GM18519 (cell line): ENCODE results near the gene GRM5.

ENCODE experiments used
- ATAC-seq: cut with Tn5 transposase; IDR thresholded peaks from one replicate; pipeline ENCODE4 v1.9.1; 2021; ENCODE audit warnings: mild to moderate bottlenecking, moderate library complexity; ENCODE audit not compliant: unreplicated experiment, low FRiP score

The GRM5 gene

GRCh38 chr11:88770475-88771079 is 295.2 kb downstream of the GRM5 start:
- ATAC-seq = no peak

- ATAC-seq = no peak
These were observed 321.6 kb downstream of the GRM5 start for GRCh38 chr11:88744140-88744539.

DNA sequence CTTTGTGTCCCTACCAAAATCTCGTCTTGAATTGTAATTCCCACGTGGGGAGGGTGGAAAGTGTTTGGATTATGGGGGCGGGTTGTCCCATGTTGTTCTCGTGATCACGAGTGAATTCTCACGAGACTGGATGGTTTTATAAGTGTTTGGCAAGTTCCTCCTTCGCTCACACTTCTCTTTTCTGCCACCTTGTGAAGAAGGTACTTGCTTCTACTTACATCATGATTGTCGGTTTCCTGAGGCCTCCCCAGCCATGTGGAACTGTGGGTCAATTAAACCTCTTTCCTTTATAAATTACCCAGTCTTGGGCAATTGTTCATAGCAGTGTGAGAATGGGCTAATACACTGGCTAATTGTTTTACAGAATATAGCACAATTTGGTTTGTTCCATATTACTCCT is 326.3 kb downstream of the GRM5 start:
- no peak for ATAC-seq

GRCh38 chr11:88709567-88709966 is 356.2 kb downstream of the GRM5 start:
- ATAC-seq = no peak

DNA sequence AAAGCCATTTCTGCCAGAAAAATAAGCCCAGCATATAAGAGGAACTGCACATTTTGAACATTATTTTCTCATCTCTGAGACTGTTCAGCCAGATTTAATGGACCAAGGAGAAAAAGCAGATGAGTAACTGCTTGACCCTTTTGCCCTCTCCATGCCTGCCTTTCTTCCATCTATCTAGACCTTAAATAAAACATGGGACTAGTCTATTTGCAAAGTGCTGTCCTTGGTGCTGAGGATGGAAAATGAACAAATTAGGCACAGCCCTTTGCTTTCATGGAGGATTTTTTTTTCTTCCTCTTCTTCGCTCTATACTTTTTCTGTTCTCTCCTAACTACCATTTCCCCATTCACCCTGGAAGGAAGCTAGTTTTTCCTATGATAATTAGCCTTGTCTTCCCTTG is 361.3 kb downstream of the GRM5 start:
- ATAC-seq = no peak

- ATAC-seq = no peak
These were observed 364.0 kb downstream of the GRM5 start for GRCh38 chr11:88701816-88702215.

DNA sequence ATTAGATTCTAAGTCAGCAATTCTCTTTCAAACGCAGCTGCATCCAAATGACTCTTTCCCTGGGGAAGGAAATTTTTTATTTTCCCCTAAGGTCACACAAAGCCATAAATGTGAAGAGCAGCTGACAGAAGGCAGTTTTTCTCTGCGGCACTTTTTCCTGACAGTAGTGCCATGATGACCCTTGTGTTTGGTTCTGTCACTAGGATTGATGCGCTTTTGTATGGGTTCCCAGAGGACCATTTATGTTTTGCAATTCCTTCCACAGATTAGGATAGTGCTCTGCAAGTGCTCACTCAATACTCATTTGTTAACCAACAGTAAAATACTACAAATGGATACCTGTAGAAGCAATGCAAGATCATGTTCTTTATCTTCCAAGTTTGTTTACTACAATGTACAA is 368.6 kb downstream of the GRM5 start:
- ATAC-seq = no peak

DNA sequence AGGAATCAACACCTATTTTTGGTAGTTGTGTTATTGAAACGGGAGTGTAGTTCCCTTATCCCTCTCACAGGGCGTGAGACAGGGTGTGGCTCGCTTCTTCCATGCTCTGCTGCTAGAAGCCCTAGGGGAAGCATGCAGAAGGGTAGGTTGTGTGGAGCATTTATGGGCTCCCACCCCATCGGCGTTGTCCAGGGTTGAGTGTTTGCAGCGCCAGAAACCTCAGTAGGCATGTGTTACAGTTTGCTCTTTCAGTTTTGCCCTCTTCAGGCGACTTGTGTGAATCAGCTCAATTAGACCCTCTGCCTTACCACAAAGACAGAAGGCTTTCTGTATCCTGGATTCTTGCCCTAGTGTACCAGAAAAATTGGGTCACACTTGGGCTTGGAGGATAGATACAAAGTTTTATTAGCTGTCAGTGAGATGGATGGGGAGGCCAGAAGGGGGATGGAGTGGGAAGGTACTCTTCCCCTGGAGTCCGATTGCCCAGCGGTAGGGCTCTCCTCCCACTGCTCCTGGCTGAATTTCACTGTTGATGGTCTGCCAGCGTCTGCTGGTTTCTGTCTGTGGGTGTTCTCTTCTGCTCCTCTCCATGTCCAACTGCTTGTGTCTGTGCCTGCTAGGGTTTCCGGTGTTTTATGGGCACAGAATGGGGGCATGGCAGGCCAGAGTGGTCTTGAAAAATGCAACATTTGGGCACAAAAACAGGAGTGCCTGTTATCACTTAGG is 369.9 kb downstream of the GRM5 start:
- ATAC-seq = no peak

GRCh38 chr11:88692306-88693086 is 373.3 kb downstream of the GRM5 start:
- no peak for ATAC-seq

GRCh38 chr11:88689548-88690240 is 376.1 kb downstream of the GRM5 start:
- ATAC-seq = no peak

DNA sequence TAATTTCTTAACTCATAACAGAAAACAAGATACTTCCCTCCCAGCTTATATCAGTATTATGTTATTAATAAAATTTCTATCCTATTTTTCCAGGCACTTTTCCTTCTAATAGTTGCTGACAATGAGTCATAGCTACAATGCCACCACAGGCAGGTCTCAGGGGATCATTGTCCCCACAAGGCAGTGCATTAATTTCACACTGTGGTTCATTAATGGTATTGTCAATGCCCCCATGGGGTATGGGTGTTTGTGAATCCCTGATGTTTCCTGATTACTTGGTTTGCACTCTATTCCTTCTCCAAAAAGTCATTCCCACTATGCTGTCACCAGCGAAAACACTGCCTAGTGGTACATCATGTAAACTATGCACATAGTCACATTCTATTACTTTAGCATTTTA is 382.8 kb downstream of the GRM5 start:
- no peak for ATAC-seq

DNA sequence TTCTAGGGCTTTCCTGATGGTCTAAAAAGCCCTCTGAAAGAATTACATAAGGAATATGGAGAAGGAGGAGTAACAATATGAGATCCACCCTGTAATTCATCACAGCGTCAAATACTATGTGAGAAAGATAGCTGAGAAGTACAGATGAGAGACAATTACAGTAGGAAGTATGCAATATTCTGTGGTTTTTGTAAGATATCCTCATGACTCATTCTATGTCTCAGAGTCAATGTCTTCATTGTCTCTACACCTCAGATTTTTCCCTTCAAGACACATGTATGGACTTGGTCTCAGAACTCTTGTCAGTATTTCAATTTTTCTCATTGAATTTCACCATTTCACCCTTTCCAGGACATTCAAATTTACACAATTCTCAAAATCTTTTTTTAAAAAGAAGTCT is 385.0 kb downstream of the GRM5 start:
- no peak for ATAC-seq

GRCh38 chr11:88666364-88666763 is 399.4 kb downstream of the GRM5 start:
- ATAC-seq = no peak

DNA sequence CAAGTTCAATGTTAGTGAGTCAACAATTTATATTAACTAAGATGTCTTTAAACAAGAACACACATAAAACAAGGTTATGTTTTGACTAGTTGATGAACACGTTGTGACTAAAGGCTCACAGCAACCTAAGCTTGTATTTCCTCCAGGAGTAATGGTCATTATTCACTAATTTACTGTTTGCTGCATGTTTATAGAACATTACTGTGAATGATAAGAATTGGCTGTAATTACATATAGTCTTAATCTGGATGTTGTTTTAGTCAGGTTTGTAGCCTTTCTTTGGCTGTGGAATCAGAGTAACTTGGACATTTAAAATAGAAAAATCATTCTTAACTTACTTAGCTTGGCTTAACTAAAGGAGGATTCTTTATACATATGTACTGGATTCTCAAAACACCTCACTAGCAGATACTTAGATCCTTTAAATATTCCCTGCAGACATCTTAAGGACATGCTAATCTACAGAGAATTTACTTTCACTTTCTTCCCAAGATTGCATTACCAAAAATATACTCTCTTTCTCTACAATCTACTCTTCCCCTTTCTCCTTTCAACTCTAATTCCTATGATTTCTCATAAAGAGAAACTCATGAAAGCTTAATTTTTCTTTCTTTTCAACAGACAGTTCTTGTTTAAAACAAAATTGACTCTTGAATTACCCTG is 408.6 kb downstream of the GRM5 start:
- no peak for ATAC-seq

GRCh38 chr11:88656283-88656682 is 409.5 kb downstream of the GRM5 start:
- ATAC-seq = no peak

DNA sequence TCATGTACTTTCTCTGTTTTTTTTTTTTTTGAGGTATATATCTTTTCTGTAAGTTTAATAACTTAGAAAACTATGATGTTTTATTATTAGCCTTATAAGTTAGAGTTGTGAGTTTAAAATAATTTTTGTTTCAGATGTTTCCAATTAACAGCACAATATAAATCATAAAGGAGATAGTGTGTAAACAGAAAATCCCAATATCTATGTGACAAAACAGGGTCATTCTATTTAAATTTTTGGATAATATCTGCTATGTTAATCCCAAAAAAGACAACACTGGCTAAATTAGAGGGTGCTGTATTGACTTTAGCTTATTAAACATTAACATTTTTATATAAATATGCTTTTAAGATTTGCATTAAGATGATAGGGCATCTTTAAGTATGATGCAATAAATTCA is 410.1 kb downstream of the GRM5 start:
- ATAC-seq = no peak

- no peak for ATAC-seq
These were observed 410.6 kb downstream of the GRM5 start for GRCh38 chr11:88655196-88655595.

GRCh38 chr11:88651556-88651955 is 414.2 kb downstream of the GRM5 start:
- no peak for ATAC-seq

GRCh38 chr11:88644724-88645123 is 421.1 kb downstream of the GRM5 start:
- ATAC-seq = no peak

GRCh38 chr11:88632163-88632562 is 433.6 kb downstream of the GRM5 start:
- no peak for ATAC-seq

GRCh38 chr11:88631497-88631896 is 434.3 kb downstream of the GRM5 start:
- no peak for ATAC-seq
